ENCODE results near the gene NXN.

DNA sequence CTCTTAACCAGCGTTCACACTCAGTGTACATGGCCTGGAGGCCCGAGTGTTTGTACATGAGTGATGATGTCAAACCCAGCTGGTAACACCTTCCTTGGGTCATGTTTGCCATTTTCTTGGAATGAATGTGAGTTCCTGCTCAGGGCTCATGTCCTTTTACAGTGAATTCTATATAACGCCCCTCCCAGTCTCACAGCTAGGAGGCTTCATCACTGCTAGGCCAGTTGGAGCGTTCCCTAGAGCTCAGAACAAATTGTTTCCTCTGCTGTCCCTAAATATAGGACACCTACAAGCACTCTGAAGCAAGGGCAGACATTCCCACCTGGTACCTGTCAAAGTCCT is 22.8 kb upstream of the NXN start:
- no peak for TF ChIP-seq GATA2 (IDR thresholded peaks at IDR 0.05; ENCODE audit: low read depth, low read length)
- no peak for TF ChIP-seq GATA3 (IDR thresholded peaks at IDR 0.05; ENCODE audit: low read depth, low read length)
